ENCODE data around the gene OMP.

Gene OMP

DNA sequence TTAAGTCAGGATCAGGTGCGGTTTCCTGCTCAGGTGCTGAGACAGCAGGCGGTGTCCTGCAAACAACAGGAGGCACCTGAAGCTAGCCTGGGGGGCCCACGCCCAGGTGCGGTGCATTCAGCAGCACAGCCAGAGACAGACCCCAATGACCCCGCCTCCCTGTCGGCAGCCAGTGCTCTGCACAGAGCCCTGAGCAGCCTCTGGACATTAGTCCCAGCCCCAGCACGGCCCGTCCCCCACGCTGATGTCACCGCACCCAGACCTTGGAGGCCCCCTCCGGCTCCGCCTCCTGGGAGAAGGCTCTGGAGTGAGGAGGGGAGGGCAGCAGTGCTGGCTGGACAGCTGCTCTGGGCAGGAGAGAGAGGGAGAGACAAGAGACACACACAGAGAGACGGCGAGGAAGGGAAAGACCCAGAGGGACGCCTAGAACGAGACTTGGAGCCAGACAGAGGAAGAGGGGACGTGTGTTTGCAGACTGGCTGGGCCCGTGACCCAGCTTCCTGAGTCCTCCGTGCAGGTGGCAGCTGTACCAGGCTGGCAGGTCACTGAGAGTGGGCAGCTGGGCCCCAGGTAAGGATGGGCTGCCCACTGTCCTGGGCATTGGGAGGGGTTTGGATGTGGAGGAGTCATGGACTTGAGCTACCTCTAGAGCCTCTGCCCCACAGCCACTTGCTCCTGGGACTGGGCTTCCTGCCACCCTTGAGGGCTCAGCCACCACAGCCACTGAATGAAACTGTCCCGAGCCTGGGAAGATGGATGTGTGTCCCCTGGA lies 25.5 kb downstream of the OMP start, which contains the start of gene MYO7A:
Gene MYO7A (plus strand): TSS at position 327 of the 772 bp plus-strand sequence. CDS start 2,389 bp downstream, outside the sequence.
- TF ChIP-seq, protein P1, sequence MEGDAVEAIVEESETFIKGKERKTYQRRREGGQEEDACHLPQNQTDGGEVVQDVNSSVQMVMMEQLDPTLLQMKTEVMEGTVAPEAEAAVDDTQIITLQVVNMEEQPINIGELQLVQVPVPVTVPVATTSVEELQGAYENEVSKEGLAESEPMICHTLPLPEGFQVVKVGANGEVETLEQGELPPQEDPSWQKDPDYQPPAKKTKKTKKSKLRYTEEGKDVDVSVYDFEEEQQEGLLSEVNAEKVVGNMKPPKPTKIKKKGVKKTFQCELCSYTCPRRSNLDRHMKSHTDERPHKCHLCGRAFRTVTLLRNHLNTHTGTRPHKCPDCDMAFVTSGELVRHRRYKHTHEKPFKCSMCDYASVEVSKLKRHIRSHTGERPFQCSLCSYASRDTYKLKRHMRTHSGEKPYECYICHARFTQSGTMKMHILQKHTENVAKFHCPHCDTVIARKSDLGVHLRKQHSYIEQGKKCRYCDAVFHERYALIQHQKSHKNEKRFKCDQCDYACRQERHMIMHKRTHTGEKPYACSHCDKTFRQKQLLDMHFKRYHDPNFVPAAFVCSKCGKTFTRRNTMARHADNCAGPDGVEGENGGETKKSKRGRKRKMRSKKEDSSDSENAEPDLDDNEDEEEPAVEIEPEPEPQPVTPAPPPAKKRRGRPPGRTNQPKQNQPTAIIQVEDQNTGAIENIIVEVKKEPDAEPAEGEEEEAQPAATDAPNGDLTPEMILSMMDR (IDR thresholded peaks at IDR 0.05; ENCODE audit: low read depth, low read length, missing control alignments) = no peak
- peak within 1 kb of the TSS; percentile 22; the same call in 1 of the 2 replicates for H3K4me3 ChIP-seq (ENCODE audit: low read depth, low read length)
- no peak for DNase-seq (ENCODE audit: low read depth)

- DNase-seq (ENCODE audit: low read depth) = no peak
- H3K4me3 ChIP-seq (ENCODE audit: low read depth, low read length) = no peak overlapping the region
- TF ChIP-seq, protein P1 (IDR thresholded peaks at IDR 0.05; ENCODE audit: low read depth, low read length, missing control alignments) = no peak
These were observed 26.6 kb downstream of the OMP start for GRCh38 chr11:77129069-77129841.

GRCh38 chr11:77129842-77130756 lies 27.5 kb downstream of the OMP start:
- no peak overlapping the region for H3K4me3 ChIP-seq (ENCODE audit: low read depth, low read length)

DNA sequence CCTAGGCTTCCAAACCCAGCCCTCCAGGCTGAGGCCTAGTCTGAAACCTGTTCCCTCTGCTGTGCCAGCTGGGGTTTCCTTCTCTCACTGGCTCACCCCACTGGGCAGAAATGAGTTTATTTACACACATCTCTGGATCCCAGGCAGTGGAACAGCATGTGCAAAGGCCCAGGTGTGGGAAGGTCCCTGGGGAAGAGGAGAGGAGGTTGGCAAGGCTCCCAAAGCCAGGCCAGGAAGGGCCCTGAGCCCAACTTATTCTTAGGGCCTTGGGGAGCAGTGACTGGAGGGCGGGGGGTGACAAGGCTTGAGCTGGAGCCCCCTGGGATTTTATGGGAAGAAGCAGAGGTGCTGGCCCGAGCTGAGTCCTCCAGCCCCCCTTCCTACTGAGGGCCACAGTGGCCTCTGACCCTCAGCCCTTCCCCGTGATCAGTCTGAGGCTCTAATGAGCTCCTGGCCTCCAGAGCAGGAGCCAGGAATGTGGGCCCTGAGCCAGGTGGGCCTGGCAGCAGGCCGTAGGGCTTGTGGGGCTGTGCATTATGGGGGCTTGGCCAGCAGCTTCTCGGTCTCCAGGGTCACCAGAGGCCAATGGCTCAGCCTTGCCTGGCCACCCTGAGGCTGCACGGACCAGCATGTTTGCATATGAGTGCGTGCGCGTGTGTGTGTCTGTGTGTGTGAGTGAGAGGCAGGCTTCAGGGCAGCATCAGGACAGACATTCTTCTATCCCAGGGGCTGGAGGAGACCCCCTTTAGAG lies 28.3 kb downstream of the OMP start:
- DNase-seq (ENCODE audit: low read depth) = no peak
- TF ChIP-seq, protein P1 (IDR thresholded peaks at IDR 0.05; ENCODE audit: low read depth, low read length, missing control alignments) = no peak
- H3K4me3 ChIP-seq (ENCODE audit: low read depth, low read length) = no peak overlapping the region

More at GRCh38 chr11:77129842-77130756, 27.5 kb downstream of the OMP start:
- TF ChIP-seq, protein P1 (IDR thresholded peaks at IDR 0.05; ENCODE audit: low read depth, low read length, missing control alignments) = no peak
- DNase-seq (ENCODE audit: low read depth) = no peak

DNA sequence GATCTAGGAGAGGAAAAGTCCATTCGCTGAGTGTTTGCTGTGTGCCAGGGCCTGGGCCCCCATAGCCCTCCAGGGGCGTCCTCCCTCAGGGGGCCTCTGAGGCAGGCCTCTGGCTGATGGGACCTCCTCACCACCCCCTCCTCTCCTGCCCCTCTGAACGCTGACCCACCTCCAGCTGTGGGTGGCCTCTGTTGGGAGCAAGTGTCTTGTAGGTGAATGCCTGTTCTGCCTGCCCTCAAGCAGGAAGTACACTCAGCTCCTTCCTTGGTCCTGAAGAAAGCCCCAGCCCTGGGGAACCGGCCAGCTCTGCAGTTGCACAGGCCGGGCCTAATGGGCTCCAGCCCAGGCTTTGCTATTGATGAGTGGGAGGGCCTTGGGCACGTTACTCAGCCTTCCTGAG lies 28.9 kb downstream of the OMP start:
- DNase-seq (ENCODE audit: low read depth) = no peak
- TF ChIP-seq, protein P1 (IDR thresholded peaks at IDR 0.05; ENCODE audit: low read depth, low read length, missing control alignments) = no peak
- H3K4me3 ChIP-seq (ENCODE audit: low read depth, low read length) = no peak overlapping the region

DNA sequence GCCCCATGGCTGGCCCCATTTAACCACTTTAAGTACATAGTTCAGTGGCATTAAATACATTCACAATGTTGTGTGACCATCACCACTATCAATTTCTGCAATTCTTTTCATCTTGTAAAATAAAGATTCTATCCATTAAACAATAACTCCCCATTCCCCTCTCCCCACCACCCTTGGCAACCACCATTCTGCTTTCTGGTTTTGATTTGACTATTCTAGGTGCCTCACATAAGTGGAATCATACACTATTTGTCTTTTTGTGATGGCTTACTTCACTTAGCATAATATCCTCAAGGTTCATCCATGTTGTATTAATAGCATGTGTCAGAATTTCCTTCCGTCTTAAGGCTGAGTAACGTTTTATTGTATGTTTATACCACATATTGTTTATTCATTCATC lies 32.4 kb downstream of the OMP start:
- H3K4me3 ChIP-seq (ENCODE audit: low read depth, low read length) = no peak overlapping the region
- TF ChIP-seq, protein P1 (IDR thresholded peaks at IDR 0.05; ENCODE audit: low read depth, low read length, missing control alignments) = no peak
- no peak for DNase-seq (ENCODE audit: low read depth)
